ENCODE measurements around the gene LRGUK. TPM values are rescaled to one million over a fixed set of nuclear protein-coding genes. Genes with fewer than 3 reads are reported as not detected.

LRGUK gene
- total and polyA plus RNA-seq, 10 donors: 0.26 to 1.8 (median 1.2) TPM; not detected in 1

GRCh38 chr7:134197345-134197744 is 70.2 kb downstream of the LRGUK start:
- H3K27ac ChIP-seq: no peak overlapping the region
- H3K4me3 ChIP-seq: no peak overlapping the region
- no peaks in the 10 kb centered on the region for H3K27me3 ChIP-seq (replicated peaks in 1 of 7)
- H3K36me3 ChIP-seq: no peaks in the 10 kb centered on the region
- TF ChIP-seq POLR2A (IDR thresholded peaks at IDR 0.05) (no peak), POLR2AphosphoS5 (IDR thresholded peaks at IDR 0.05) (no peak), CTCF (IDR thresholded peaks at IDR 0.05 in 8 of 11, conservative IDR thresholded peaks at IDR 0.05 in 3 of 11) (no peak)
- intact Hi-C loops (cut with DNase I; ENCODE audit: low total_unique reads): no loop called here
- H3K4me1 ChIP-seq: no peaks in the 10 kb centered on the region
- 91 to 95% (median 92%) methylated on average over 2 of the region's 2 CpGs for WGBS, 5 donors
- no peak for DNase-seq
- H3K9me3 ChIP-seq: no peaks in the 10 kb centered on the region

- no peaks in the 10 kb centered on the region for H3K36me3 ChIP-seq
- WGBS, 5 donors: 85 to 92% (median 89%) methylated on average over 5 of the region's 5 CpGs
- H3K4me1 ChIP-seq: no peaks in the 10 kb centered on the region
- no peak overlapping the region for H3K4me3 ChIP-seq
- DNase-seq: no peak
- H3K27ac ChIP-seq: no peak overlapping the region
- no peaks in the 10 kb centered on the region for H3K9me3 ChIP-seq
- intact Hi-C loops (cut with DNase I; ENCODE audit: low total_unique reads): no loop called here
- no peaks in the 10 kb centered on the region for H3K27me3 ChIP-seq (replicated peaks in 1 of 7)
- no peak for TF ChIP-seq POLR2AphosphoS5 (IDR thresholded peaks at IDR 0.05)
These were observed 73.8 kb downstream of the LRGUK start for GRCh38 chr7:134200970-134201369.

DNA sequence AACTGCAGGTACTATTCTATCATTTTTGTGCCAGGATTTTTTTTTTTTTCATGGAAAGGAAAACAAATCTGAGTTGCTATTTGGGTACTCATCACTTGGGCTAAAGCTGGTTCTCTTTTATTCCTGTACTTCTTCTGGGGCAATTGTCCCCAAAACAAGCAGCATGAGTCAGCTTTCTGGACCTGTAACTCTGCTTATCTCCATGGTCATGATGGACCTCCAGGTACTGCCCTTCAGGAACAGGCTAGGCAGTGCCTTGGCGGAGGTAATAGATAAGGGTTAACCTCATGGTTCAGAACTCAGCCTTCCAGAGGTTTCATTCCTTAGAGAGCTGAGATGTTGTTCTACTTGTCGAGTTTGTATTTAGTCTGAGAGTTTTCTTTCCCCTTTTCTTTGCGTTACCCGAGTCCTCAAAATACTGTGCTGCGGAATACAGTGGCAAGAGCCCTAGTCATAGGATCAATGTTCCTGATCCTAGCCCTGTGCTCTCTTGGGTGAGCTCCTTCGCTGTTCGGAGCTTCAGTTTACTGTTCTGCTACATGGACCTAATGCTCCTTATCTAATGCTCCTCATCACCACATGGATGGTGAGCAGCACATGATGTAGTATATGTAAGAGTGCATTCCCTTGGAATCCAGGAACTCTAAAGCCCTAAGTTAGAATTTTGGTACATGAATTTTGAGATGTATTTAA is 74.6 kb downstream of the LRGUK start:
- Histone ChIP-seq H3K4me1 (no peaks in the 10 kb centered on the region), H3K4me3 (no peak overlapping the region), H3K36me3 (no peaks in the 10 kb centered on the region), H3K27ac (no peak overlapping the region), H3K27me3 (replicated peaks in 1 of 7) (no peaks in the 10 kb centered on the region), H3K9me3 (no peaks in the 10 kb centered on the region)
- WGBS, 5 donors: 77 to 96% (median 92%) methylated on average over 6 to 7 of the region's 7 CpGs
- no peak for TF ChIP-seq POLR2AphosphoS5 (IDR thresholded peaks at IDR 0.05)
- TF ChIP-seq POLR2A (IDR thresholded peaks at IDR 0.05): no peak
- TF ChIP-seq CTCF (IDR thresholded peaks at IDR 0.05 in 8 of 11, conservative IDR thresholded peaks at IDR 0.05 in 3 of 11): no peak
- intact Hi-C loops (cut with DNase I; ENCODE audit: low total_unique reads): no loop called here
- DNase-seq: no peak

DNA sequence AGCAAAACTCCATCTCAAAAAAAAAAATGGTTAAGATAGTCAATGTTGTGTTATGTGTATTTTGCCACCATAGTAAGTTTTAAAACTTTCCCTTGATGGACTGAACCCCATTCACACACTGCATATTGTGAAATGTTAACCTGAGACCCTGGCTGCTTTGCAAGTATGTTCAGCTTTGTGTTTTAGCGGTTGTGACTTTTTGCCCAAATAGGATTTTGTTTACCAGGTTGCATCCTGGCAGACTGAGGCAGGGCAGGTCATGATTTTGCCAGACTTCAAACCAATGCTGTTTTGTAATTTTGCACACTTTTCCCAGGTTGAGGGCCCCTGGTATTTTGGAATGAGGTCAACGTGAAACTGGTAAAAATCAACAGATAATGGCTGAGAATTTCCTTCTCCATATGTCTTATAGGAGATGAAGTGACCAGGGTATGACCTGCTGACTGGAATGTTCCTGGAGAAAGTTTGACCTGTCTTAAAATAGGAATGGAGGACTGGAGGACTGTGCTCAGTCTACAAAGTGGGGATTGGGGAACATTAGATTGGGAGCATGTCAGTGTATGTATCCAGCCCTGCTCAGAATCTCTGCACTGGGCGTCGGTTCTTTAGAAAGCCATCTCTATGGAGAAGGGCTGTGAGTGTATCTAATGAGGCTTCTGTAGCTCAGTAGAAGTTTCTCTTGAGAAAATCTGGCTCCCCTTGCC is 76.2 kb downstream of the LRGUK start:
- H3K27ac ChIP-seq: no peak overlapping the region
- H3K4me3 ChIP-seq: no peak overlapping the region
- H3K36me3 ChIP-seq: no peaks in the 10 kb centered on the region
- TF ChIP-seq POLR2AphosphoS5 (IDR thresholded peaks at IDR 0.05) (no peak), CTCF (IDR thresholded peaks at IDR 0.05 in 8 of 11, conservative IDR thresholded peaks at IDR 0.05 in 3 of 11) (no peak), POLR2A (IDR thresholded peaks at IDR 0.05) (no peak)
- no peaks in the 10 kb centered on the region for H3K27me3 ChIP-seq (replicated peaks in 1 of 7)
- intact Hi-C loops (cut with DNase I; ENCODE audit: low total_unique reads): no loop called here
- H3K9me3 ChIP-seq: no peaks in the 10 kb centered on the region
- no peaks in the 10 kb centered on the region for H3K4me1 ChIP-seq
- DNase-seq: no peak
- 83 to 87% (median 85%) methylated on average over 4 of the region's 4 CpGs for WGBS, 5 donors

All from spleen (tissue), 11 donors.